Stimulated activated naive CD8-positive, alpha-beta T cell treated with anti-CD3 and anti-CD28 coated beads, Interleukin-15, amount 100 ng/mL, for 72 hours (primary cell): ENCODE results near the gene CA10.

Experiments used
- ATAC-seq: fragments of 150-1000 bp; cut with Tn5 transposase; 2 replicates; pipeline ENCODE4 v1.10.0; 2021; ENCODE audit warnings: mild to moderate bottlenecking, moderate library complexity
- DNase-seq, 2 donors: peaks; one replicate each; pipeline ENCODE4 v3.0.0; 2021 to 2022
- H3K27ac Mint-ChIP-seq, 2 donors: one replicate each; pipeline ENCODE4 v1.8.0; 2022; ENCODE audit warnings: mild to moderate bottlenecking in 2 of 2, mixed read lengths in 2 of 2, moderate library complexity in 2 of 2
- H3K27me3 Mint-ChIP-seq: one replicate; pipeline ENCODE4 v1.8.0; 2022; ENCODE audit warnings: mixed read lengths
- H3K4me1 Mint-ChIP-seq: one replicate; pipeline ENCODE4 v1.8.0; 2022; ENCODE audit warnings: mild to moderate bottlenecking, mixed read lengths
- H3K4me3 Mint-ChIP-seq, 2 donors: one replicate each; pipeline ENCODE4 v1.8.0; 2022; ENCODE audit warnings: mild to moderate bottlenecking in 2 of 2, mixed read lengths in 2 of 2, moderate library complexity in 1 of 2
- H3K9me3 Mint-ChIP-seq, 2 donors: one replicate each; pipeline ENCODE4 v1.8.0; 2022; ENCODE audit warnings: mixed read lengths in 2 of 2

The CA10 gene

GRCh38 chr17:51660266-51660665 is 498.2 kb downstream of the CA10 start:
- peaks cover 8% of the 10 kb centered on the region for H3K27me3 Mint-ChIP-seq
- H3K4me1 Mint-ChIP-seq = no peaks in the 10 kb centered on the region
- ATAC-seq = no peak
- H3K27ac Mint-ChIP-seq = no peak overlapping the region
- DNase-seq = no peak
- no peaks in the 10 kb centered on the region for H3K9me3 Mint-ChIP-seq
- H3K4me3 Mint-ChIP-seq = no peak overlapping the region

- Mint-ChIP-seq H3K4me3 (no peak overlapping the region), H3K4me1 (no peaks in the 10 kb centered on the region), H3K9me3 (no peaks in the 10 kb centered on the region), H3K27me3 (no peaks in the 10 kb centered on the region), H3K27ac (no peak overlapping the region)
- ATAC-seq (no peak), DNase-seq (no peak)
Measured at GRCh38 chr17:51657224-51657623, 501.3 kb downstream of the CA10 start.

- ATAC-seq (no peak), DNase-seq (no peak)
- Mint-ChIP-seq H3K9me3 (no peaks in the 10 kb centered on the region), H3K4me3 (no peak overlapping the region), H3K27ac (no peak overlapping the region), H3K4me1 (no peaks in the 10 kb centered on the region), H3K27me3 (peaks cover 7% of the 10 kb centered on the region)
Measured at GRCh38 chr17:51653878-51654277, 504.6 kb downstream of the CA10 start.

GRCh38 chr17:51652529-51652928 is 506.0 kb downstream of the CA10 start:
- DNase-seq = no peak
- no peak overlapping the region for H3K4me3 Mint-ChIP-seq
- no peaks in the 10 kb centered on the region for H3K4me1 Mint-ChIP-seq
- no peak overlapping the region for H3K27ac Mint-ChIP-seq
- no peaks in the 10 kb centered on the region for H3K9me3 Mint-ChIP-seq
- ATAC-seq = no peak
- H3K27me3 Mint-ChIP-seq = peaks cover 14% of the 10 kb centered on the region

- Mint-ChIP-seq H3K27ac (no peak overlapping the region), H3K9me3 (no peaks in the 10 kb centered on the region), H3K4me1 (no peaks in the 10 kb centered on the region), H3K27me3 (peaks cover 21% of the 10 kb centered on the region), H3K4me3 (no peak overlapping the region)
- ATAC-seq = no peak
- DNase-seq = no peak
Measured at GRCh38 chr17:51651513-51652298, 506.8 kb downstream of the CA10 start.

GRCh38 chr17:51650772-51651171 is 507.7 kb downstream of the CA10 start:
- Mint-ChIP-seq H3K27me3 (peaks cover 26% of the 10 kb centered on the region), H3K4me3 (no peak overlapping the region)

GRCh38 chr17:51650202-51650601 is 508.3 kb downstream of the CA10 start:
- no peaks in the 10 kb centered on the region for H3K4me1 Mint-ChIP-seq
- H3K27me3 Mint-ChIP-seq = peaks cover 26% of the 10 kb centered on the region
- H3K9me3 Mint-ChIP-seq = no peaks in the 10 kb centered on the region
- DNase-seq = no peak
- no peak for ATAC-seq
- H3K27ac Mint-ChIP-seq = no peak overlapping the region
- no peak overlapping the region for H3K4me3 Mint-ChIP-seq

More at GRCh38 chr17:51650772-51651171, 507.7 kb downstream of the CA10 start:
- DNase-seq = no peak
- Mint-ChIP-seq H3K27ac (no peak overlapping the region), H3K4me1 (no peaks in the 10 kb centered on the region), H3K9me3 (no peaks in the 10 kb centered on the region)
- no peak for ATAC-seq

- H3K9me3 Mint-ChIP-seq = no peaks in the 10 kb centered on the region
- H3K27me3 Mint-ChIP-seq = peaks cover 41% of the 10 kb centered on the region
- no peaks in the 10 kb centered on the region for H3K4me1 Mint-ChIP-seq
- DNase-seq = no peak
- no peak for ATAC-seq
- H3K27ac Mint-ChIP-seq = no peak overlapping the region
- no peak overlapping the region for H3K4me3 Mint-ChIP-seq
Measured at GRCh38 chr17:51647826-51648225, 510.7 kb downstream of the CA10 start.

GRCh38 chr17:51647067-51647466 is 511.4 kb downstream of the CA10 start:
- no peaks in the 10 kb centered on the region for H3K4me1 Mint-ChIP-seq
- H3K27ac Mint-ChIP-seq = peak overlapping the region in 1 of 2 donors; percentile 15
- no peak for DNase-seq
- peaks cover 41% of the 10 kb centered on the region for H3K27me3 Mint-ChIP-seq
- ATAC-seq = no peak
- no peak overlapping the region for H3K4me3 Mint-ChIP-seq
- no peaks in the 10 kb centered on the region for H3K9me3 Mint-ChIP-seq

- H3K9me3 Mint-ChIP-seq = no peaks in the 10 kb centered on the region
- no peak for DNase-seq
- H3K27me3 Mint-ChIP-seq = peaks cover 41% of the 10 kb centered on the region
- no peak overlapping the region for H3K27ac Mint-ChIP-seq
- H3K4me1 Mint-ChIP-seq = no peaks in the 10 kb centered on the region
- ATAC-seq = no peak
- H3K4me3 Mint-ChIP-seq = no peak overlapping the region
Measured at GRCh38 chr17:51646539-51646938, 512.0 kb downstream of the CA10 start.

GRCh38 chr17:51645056-51645455 is 513.5 kb downstream of the CA10 start:
- Mint-ChIP-seq H3K4me3 (no peak overlapping the region), H3K27ac (no peak overlapping the region), H3K9me3 (no peaks in the 10 kb centered on the region), H3K4me1 (no peaks in the 10 kb centered on the region), H3K27me3 (peaks cover 34% of the 10 kb centered on the region)
- no peak for DNase-seq
- no peak for ATAC-seq

GRCh38 chr17:51643702-51644490 is 514.6 kb downstream of the CA10 start:
- Mint-ChIP-seq H3K27me3 (peaks cover 35% of the 10 kb centered on the region), H3K27ac (peak overlapping the region in 1 of 2 donors; percentile 4), H3K9me3 (no peaks in the 10 kb centered on the region), H3K4me3 (no peak overlapping the region), H3K4me1 (no peaks in the 10 kb centered on the region)
- ATAC-seq = no peak
- no peak for DNase-seq

- DNase-seq = no peak
- Mint-ChIP-seq H3K9me3 (no peaks in the 10 kb centered on the region), H3K4me1 (no peaks in the 10 kb centered on the region), H3K27ac (no peak overlapping the region), H3K27me3 (peaks cover 31% of the 10 kb centered on the region), H3K4me3 (no peak overlapping the region)
- ATAC-seq = no peak
Measured at GRCh38 chr17:51642029-51642428, 516.5 kb downstream of the CA10 start.

- Mint-ChIP-seq H3K9me3 (no peaks in the 10 kb centered on the region), H3K4me3 (no peak overlapping the region), H3K27me3 (peaks cover 23% of the 10 kb centered on the region), H3K4me1 (no peaks in the 10 kb centered on the region), H3K27ac (no peak overlapping the region)
- ATAC-seq = peak; percentile 52
- peak; percentile 2 to 13 for DNase-seq
Measured at GRCh38 chr17:51640108-51640622, 518.3 kb downstream of the CA10 start.

GRCh38 chr17:51638971-51639370 is 519.5 kb downstream of the CA10 start:
- peaks cover 13% of the 10 kb centered on the region for H3K27me3 Mint-ChIP-seq
- H3K4me1 Mint-ChIP-seq = no peaks in the 10 kb centered on the region
- ATAC-seq (no peak), DNase-seq (no peak)
- no peak overlapping the region for H3K4me3 Mint-ChIP-seq
- H3K9me3 Mint-ChIP-seq = no peaks in the 10 kb centered on the region
- H3K27ac Mint-ChIP-seq = no peak overlapping the region

GRCh38 chr17:51636291-51636690 is 522.2 kb downstream of the CA10 start:
- ATAC-seq (no peak), DNase-seq (no peak)
- H3K9me3 Mint-ChIP-seq = no peaks in the 10 kb centered on the region
- no peaks in the 10 kb centered on the region for H3K4me1 Mint-ChIP-seq
- H3K27ac Mint-ChIP-seq = no peak overlapping the region
- no peak overlapping the region for H3K4me3 Mint-ChIP-seq
- peaks cover 11% of the 10 kb centered on the region for H3K27me3 Mint-ChIP-seq
